CD14-positive monocyte (primary cell): ENCODE measurements around the gene RAPGEF5. TPM values are rescaled to one million over a fixed set of nuclear protein-coding genes. Genes with fewer than 3 reads are reported as not detected.

Experiments
- DNase-seq, 3 donors: peaks; one replicate each; pipeline ENCODE4 v3.0.0-alpha.2; 2011 to 2022
- H2AFZ ChIP-seq: 2 replicates; pipeline ENCODE4 v1.6.0; 2012; ENCODE audit warnings: mild to moderate bottlenecking, low read depth, low read length, inconsistent platforms; ENCODE audit not compliant: insufficient read depth, poor library complexity, severe bottlenecking
- H3K27ac ChIP-seq, 2 donors: 1 replicate in 1 of 2; 2 replicates in 1 of 2; pipeline ENCODE4 v1.5.1; 2012 to 2013; ENCODE audit warnings: low read length in 2 of 2, control low read depth in 1 of 2, inconsistent platforms in 1 of 2, low read depth in 1 of 2, mild to moderate bottlenecking in 1 of 2
- H3K27me3 ChIP-seq, 2 donors: one replicate each; pipeline versions ENCODE4 v1.6.0 to v1.6.1; 2011 to 2013; ENCODE audit warnings: low read length in 2 of 2; ENCODE audit not compliant: control insufficient read depth in 2 of 2, insufficient read depth in 2 of 2
- H3K36me3 ChIP-seq, 2 donors: replicated peaks in 1 of 2; 1 replicate in 1 of 2; 2 replicates in 1 of 2; pipeline versions ENCODE4 v1.5.1 to v1.6.1; 2012 to 2013; ENCODE audit warnings: low read length in 2 of 2, control low read depth in 1 of 2, inconsistent platforms in 1 of 2, mild to moderate bottlenecking in 1 of 2; ENCODE audit not compliant: insufficient read depth in 2 of 2, control insufficient read depth in 1 of 2
- H3K4me1 ChIP-seq, 2 donors: 1 replicate in 1 of 2; 2 replicates in 1 of 2; pipeline versions ENCODE4 v1.5.1 to v1.6.1; 2012 to 2013; ENCODE audit warnings: low read length in 2 of 2, control low read depth in 1 of 2, inconsistent platforms in 1 of 2, mild to moderate bottlenecking in 1 of 2, moderate library complexity in 1 of 2; ENCODE audit not compliant: insufficient read depth in 2 of 2, control insufficient read depth in 1 of 2
- H3K4me2 ChIP-seq: replicated peaks from 2 replicates; pipeline ENCODE3; 2012; ENCODE audit warnings: low read length, moderate library complexity, mild to moderate bottlenecking; ENCODE audit not compliant: poor library complexity, severe bottlenecking; ENCODE audit errors: extremely low read depth
- H3K4me3 ChIP-seq, 3 experiments: fragments of 200-600 bp in 1 of 3; sonication (generic) in 1 of 3; replicated peaks in 1 of 3; 1 replicate in 2 of 3; 2 replicates in 1 of 3; pipeline ENCODE4 v1.5.1; 2011 to 2013; ENCODE audit warnings: low read length in 3 of 3, mild to moderate bottlenecking in 3 of 3, control low read depth in 2 of 3, low read depth in 2 of 3, inconsistent platforms in 1 of 3, moderate library complexity in 1 of 3
- H3K79me2 ChIP-seq: 2 replicates; pipeline ENCODE4 v1.6.0; 2012; ENCODE audit warnings: mild to moderate bottlenecking, control low read depth, inconsistent platforms, low read length, moderate library complexity; ENCODE audit not compliant: insufficient read depth
- H3K9ac ChIP-seq: 2 replicates; pipeline ENCODE4 v1.6.0; 2017; ENCODE audit warnings: low read length, mild to moderate bottlenecking; ENCODE audit not compliant: insufficient read depth, poor library complexity, severe bottlenecking
- H3K9me3 ChIP-seq, 2 donors: replicated peaks in 1 of 2; 1 replicate in 1 of 2; 2 replicates in 1 of 2; pipeline versions ENCODE4 v1.5.1 to v1.6.1; 2012 to 2013; ENCODE audit warnings: low read length in 2 of 2, control low read depth in 1 of 2; ENCODE audit not compliant: control insufficient read depth in 1 of 2, insufficient read depth in 1 of 2
- H4K20me1 ChIP-seq: 2 replicates; pipeline ENCODE4 v1.6.0; 2012; ENCODE audit warnings: mild to moderate bottlenecking, low read length, control low read depth, moderate library complexity; ENCODE audit not compliant: insufficient read depth
- H3K27ac Mint-ChIP-seq, 7 donors: one replicate each; pipeline ENCODE4 v1.8.0; 2020; ENCODE audit warnings: mild to moderate bottlenecking in 7 of 7, mixed read lengths in 7 of 7, moderate library complexity in 6 of 7, inconsistent platforms in 2 of 7
- H3K27me3 Mint-ChIP-seq, 3 donors: one replicate each; pipeline ENCODE4 v1.8.0; 2021 to 2022; ENCODE audit warnings: low read depth in 3 of 3, mild to moderate bottlenecking in 3 of 3, mixed read lengths in 3 of 3, moderate library complexity in 3 of 3, inconsistent platforms in 1 of 3
- H3K36me3 Mint-ChIP-seq, 2 donors: one replicate each; pipeline ENCODE4 v1.8.0; 2020; ENCODE audit warnings: mixed read lengths in 2 of 2, inconsistent platforms in 1 of 2, mild to moderate bottlenecking in 1 of 2
- H3K4me1 Mint-ChIP-seq: one replicate; pipeline ENCODE4 v1.8.0; 2020; ENCODE audit warnings: mild to moderate bottlenecking, mixed read lengths
- H3K4me3 Mint-ChIP-seq, 2 donors: one replicate each; pipeline ENCODE4 v1.8.0; 2020; ENCODE audit warnings: mild to moderate bottlenecking in 2 of 2, mixed read lengths in 2 of 2, moderate library complexity in 1 of 2
- H3K9me3 Mint-ChIP-seq, 7 donors: one replicate each; pipeline ENCODE4 v1.8.0; 2020 to 2022; ENCODE audit warnings: mixed read lengths in 7 of 7, mild to moderate bottlenecking in 6 of 7, moderate library complexity in 6 of 7, inconsistent platforms in 2 of 7
- CTCF ChIP-seq: fragments of 200-600 bp; IDR thresholded peaks from one replicate; pipeline ENCODE4 v1.8.0; 2022; ENCODE audit warnings: antibody characterized with exemption, mild to moderate bottlenecking
- WGBS: methylation state at CpG from one replicate; pipeline ENCODE4 v1.1.5; 2013; ENCODE audit warnings: missing lambda C conversion rate; ENCODE audit not compliant: insufficient coverage; 5-methylcytosine and 5-hydroxymethylcytosine counted together
- intact Hi-C, 2 donors: fragments of 100-400 bp; cut with micrococcal nuclease; formaldehyde crosslinking; loops; one replicate each; pipeline versions ENCODE4 v1.15.0 to v1.15.1; 2023
- polyA plus RNA-seq, 3 donors: library from polyadenylated mRNA; depleted of rRNA in 1 of 3; unstranded in 2 of 3; stranded (reverse) in 1 of 3; fragments of 300-500 nt in 2 of 3; fragments of >200 nt in 1 of 3; fragmentation: Illumina TruSeq in 2 of 3; gene quantifications; 1 replicate in 2 of 3; 2 replicates in 1 of 3; pipeline ENCODE4 v1.2.3, GENCODE V29; 2012 to 2021

The RAPGEF5 gene
- polyA plus RNA-seq, 3 donors = not detected

DNA sequence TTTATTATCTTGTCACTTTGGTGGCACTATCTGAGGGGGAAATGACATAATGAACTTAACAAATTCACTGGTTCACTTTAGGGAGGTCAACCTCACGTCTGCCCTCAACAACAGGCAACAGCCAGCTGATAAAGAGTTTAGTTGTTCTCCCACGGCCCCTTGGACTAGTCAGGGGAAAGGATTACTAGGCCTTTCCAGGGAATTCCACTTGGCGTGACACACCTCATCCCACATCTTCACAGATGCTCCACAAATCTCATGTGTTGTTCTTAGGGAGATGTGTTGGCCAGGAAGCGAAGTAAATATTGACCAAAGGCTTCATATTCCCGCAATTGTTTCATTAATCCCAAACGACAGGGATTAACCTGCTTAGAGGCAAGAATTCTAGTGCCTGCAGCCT is 227.8 kb downstream of the RAPGEF5 start:
- TF ChIP-seq CTCF = no peak
- Histone ChIP-seq H3K4me1 (no peaks in the 10 kb centered on the region), H3K4me3 (no peak overlapping the region), H3K36me3 (no peaks in the 10 kb centered on the region), H3K4me2 (no peak overlapping the region), H3K79me2 (no peaks in the 10 kb centered on the region), H3K27me3 (no peaks in the 10 kb centered on the region), H3K27ac (no peak overlapping the region), H3K9me3 (no peaks in the 10 kb centered on the region), H4K20me1 (no peaks in the 10 kb centered on the region), H2AFZ (no peak overlapping the region), H3K9ac (no peak overlapping the region)
- no peaks in the 10 kb centered on the region for H3K36me3 Mint-ChIP-seq
- WGBS = no CpG with 5 or more reads among the region's 6 CpGs
- DNase-seq = no peak
- H3K27me3 Mint-ChIP-seq = peaks cover 0 to 7% (median 2%) of the 10 kb centered on the region in 3 donors
- intact Hi-C loops = no loop called here
- no peaks in the 10 kb centered on the region for H3K4me1 Mint-ChIP-seq
- no peaks in the 10 kb centered on the region for H3K9me3 Mint-ChIP-seq
- H3K4me3 Mint-ChIP-seq = no peak overlapping the region
- H3K27ac Mint-ChIP-seq = no peak overlapping the region

DNA sequence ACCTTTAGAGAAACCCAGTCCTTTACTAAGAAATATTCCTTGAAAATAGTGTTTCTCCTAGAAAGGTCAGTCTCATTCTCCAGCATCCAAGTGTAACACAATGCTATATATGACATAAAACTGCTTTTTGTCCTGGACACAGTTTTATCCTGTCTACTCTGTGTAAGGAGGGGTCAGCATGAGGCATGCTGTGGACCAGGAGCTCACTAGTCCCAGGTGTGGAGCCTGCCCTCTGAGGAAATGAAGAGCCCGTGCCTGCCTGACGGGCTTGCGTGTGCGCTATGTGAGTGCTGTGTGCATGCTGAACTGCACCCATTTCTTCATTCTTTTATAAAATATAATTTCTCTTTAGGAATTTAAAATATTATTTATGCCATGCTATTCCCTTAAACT is 228.4 kb downstream of the RAPGEF5 start:
- Mint-ChIP-seq H3K4me3 (no peak overlapping the region), H3K4me1 (no peaks in the 10 kb centered on the region), H3K36me3 (no peaks in the 10 kb centered on the region), H3K9me3 (no peaks in the 10 kb centered on the region), H3K27ac (no peak overlapping the region), H3K27me3 (peaks cover 0 to 7% (median 2%) of the 10 kb centered on the region in 3 donors)
- intact Hi-C loops = no loop called here
- no peak for TF ChIP-seq CTCF
- no peak for DNase-seq
- H3K9me3 ChIP-seq = no peaks in the 10 kb centered on the region
- no peaks in the 10 kb centered on the region for H3K79me2 ChIP-seq
- no peaks in the 10 kb centered on the region for H3K27me3 ChIP-seq
- no peak overlapping the region for H3K4me3 ChIP-seq
- H3K4me1 ChIP-seq = no peaks in the 10 kb centered on the region
- H4K20me1 ChIP-seq = no peaks in the 10 kb centered on the region
- H3K27ac ChIP-seq = no peak overlapping the region
- no peak overlapping the region for H3K9ac ChIP-seq
- no CpG with 5 or more reads among the region's 4 CpGs for WGBS
- no peaks in the 10 kb centered on the region for H3K36me3 ChIP-seq
- no peak overlapping the region for H3K4me2 ChIP-seq
- no peak overlapping the region for H2AFZ ChIP-seq
